GM10266 (cell line): ENCODE measurements around the gene CADM2.

Experiments
- DNase-seq: peaks from one replicate; pipeline ENCODE4 v3.0.0; 2012; ENCODE audit errors: extremely low spot score
- TF ChIP-seq, protein P1 (sequence below): IDR thresholded peaks from 2 replicates; pipeline ENCODE4 v1.5.1; 2012; ENCODE audit warnings: mild to moderate bottlenecking, low read depth; ENCODE audit not compliant: control insufficient read depth, insufficient read depth; ENCODE audit errors: missing control alignments

CADM2 gene

DNA sequence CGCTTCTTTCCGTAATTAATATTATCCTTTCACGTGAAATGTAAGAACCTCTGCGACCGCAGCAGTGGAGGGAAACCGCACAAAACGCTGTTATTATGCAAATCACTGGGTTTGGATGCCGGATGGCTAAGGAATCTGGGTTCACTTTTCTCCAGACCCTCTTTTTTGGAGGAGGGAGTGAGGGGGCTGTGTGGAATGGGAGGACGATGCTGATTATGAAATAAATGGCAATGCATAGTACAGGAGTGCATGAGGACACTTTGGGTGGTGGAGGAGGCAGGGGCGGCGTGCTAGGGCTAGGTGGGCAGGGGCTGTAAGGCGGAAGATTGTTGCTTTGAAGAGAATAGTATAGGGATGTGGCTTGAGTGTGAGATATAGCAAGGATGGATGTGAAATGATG is 1.8 kb downstream of the CADM2 start:
- DNase-seq, result no peak
- TF ChIP-seq, protein P1, sequence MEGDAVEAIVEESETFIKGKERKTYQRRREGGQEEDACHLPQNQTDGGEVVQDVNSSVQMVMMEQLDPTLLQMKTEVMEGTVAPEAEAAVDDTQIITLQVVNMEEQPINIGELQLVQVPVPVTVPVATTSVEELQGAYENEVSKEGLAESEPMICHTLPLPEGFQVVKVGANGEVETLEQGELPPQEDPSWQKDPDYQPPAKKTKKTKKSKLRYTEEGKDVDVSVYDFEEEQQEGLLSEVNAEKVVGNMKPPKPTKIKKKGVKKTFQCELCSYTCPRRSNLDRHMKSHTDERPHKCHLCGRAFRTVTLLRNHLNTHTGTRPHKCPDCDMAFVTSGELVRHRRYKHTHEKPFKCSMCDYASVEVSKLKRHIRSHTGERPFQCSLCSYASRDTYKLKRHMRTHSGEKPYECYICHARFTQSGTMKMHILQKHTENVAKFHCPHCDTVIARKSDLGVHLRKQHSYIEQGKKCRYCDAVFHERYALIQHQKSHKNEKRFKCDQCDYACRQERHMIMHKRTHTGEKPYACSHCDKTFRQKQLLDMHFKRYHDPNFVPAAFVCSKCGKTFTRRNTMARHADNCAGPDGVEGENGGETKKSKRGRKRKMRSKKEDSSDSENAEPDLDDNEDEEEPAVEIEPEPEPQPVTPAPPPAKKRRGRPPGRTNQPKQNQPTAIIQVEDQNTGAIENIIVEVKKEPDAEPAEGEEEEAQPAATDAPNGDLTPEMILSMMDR, result no peak

DNA sequence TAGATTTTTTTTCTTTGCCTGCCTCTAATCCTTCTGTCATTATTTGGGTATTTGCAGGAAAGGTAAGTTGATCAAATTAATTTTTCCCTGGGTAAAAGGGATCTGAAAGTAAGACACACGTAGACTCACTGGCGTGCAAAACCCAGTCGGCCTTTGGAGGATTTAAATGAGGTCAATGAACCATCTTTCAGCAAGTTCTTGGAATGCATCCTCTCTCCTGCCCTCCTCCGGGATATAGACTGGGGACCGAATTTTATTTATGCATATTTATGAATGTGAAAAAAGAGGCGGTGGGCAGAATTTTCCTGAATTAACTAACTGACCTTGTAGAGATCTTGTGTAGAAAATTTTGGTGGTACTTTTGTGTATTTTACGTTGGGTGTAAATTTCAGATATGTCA is 2.2 kb downstream of the CADM2 start:
- TF ChIP-seq, protein P1, result no peak
- DNase-seq, result no peak

DNA sequence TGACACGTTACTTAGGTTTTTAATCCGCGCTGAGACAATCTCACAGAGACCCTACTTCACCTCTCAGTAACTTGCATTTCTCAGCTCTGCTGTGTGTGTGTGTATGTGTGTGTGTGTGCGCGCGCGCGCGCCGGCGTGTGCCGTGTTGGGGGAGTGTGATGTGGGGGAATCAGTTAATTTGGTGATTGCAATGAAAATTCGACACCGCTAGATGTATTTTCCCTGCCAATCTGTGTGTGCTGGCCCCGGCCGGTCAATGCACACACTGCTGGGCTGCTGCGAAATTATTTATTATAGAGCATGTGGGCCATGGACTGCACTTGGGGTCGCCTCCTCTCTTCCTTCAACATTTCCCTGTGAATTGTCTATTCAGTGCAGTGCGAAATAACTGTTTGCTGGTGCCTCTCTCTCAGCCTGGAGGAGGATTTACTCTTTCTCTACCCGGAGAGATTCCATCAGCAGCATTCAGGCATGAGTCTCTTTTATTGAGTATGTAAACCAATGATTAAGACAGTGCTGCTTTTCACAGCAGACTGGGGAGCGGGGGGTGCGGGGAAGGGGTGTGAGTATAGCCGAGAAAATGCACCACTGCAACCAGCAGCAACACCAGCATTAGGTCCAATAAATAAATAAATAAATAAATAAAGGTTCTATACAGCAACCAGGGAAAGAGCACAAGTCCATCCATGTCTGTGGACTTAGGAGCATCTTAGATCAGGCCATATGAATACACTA is 2.9 kb downstream of the CADM2 start:
- TF ChIP-seq, protein P1, result no peak

DNA sequence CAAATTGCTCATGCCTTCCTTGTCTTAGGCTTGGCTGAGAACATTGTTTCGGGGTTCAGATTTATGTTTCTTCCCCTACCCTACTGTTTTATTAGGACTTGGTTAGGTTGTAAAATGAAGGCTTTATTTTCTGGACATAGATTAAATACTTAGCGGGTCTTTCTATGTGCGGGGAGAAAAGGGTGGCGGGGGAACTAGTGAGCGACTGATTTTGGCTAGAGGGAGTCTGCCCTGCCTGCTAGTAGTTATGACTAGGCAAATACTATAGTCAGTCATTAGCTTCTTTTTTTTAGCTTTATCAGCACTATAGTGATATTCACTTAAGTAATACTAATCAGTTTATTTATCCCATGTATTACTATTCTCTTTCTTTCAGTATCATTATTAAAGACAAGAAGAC is 3.6 kb downstream of the CADM2 start:
- TF ChIP-seq, protein P1, result no peak
- no peak for DNase-seq

More for the DNA sequence above, 2.9 kb downstream of the CADM2 start:
- DNase-seq, result no peak

DNA sequence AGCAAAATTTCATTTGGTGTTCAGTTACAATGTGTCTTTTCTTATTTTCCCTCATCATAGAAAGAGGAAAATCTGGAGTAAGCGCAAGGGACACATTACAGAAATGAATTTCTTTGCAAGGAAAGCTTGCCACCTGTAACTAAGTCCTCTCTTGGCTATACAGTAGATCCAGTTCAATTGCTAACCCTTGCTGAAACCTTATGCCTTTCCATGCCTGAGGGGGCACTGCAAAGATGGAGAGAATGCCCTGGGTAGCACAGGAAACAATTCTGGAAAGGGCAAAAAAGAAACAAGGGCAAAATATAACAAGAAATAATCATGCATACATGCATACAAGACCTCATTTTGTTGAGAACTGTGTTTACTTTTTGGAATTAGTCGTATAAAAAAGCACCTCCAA is 4.3 kb downstream of the CADM2 start:
- DNase-seq, result no peak
- TF ChIP-seq, protein P1, result no peak

DNA sequence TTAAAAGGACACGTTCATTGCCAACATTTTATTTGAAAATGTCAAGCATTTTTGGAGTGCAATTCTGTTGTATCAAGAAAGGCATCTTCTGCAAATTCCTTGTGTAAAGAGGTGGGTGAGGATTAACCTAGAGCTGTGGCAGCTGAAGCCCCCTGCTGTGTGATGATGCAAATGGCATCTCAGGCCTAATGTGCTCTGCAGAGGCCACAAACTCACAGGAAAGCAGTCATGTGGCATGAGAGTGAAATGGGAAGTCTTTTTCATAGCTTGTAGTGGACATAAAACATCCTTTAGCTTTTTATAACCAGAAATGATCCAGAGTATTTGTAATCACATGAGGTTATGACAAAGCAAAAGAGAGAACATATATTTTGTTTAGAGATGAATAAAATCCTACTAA is 6.4 kb downstream of the CADM2 start:
- no peak for DNase-seq
- TF ChIP-seq, protein P1, result no peak

DNA sequence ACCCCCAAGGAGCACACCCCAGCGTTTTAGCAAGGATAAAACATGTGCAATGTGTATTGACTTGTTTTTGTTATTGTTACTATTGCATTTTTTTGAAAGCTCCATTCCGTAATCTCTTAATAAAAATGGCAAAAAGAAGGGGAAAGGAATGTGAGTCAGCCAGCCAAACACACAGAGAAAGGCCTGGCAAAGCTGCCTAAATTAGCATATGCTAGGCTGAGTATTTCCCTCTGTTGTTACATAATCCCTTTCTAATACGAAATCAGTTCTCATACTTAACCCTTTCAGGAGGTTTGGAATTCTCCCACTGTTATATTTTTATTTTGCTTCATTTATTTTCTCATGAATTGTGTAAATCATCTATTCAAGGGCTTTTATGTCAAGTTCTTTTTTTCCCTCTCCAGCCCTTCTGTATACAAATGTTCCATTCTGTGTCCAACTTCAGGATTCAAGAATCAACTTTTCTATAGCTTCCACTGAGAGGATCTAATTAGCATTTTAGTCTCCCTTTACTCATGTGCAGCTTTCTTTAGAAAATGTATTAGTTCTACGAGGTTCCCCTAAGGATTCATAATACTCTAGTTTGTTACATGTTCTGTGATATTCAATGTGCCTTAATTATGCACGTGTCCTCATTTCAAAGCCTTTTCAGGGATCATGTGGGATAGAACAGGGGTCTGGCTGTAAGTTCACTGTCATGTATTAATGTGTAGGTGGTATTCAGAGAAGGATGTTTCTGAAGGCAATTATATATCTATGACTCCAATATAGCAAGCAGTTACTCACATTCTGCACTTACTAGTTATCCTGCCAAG is 9.2 kb downstream of the CADM2 start:
- TF ChIP-seq, protein P1, result no peak
- no peak for DNase-seq
